K562 (cell line): ENCODE results near the gene PGPEP1. TPM values are rescaled to one million over a fixed set of nuclear protein-coding genes. Genes with fewer than 3 reads are reported as not detected.

Experiments
- BCLAF1 ChIP-seq, 2 experiments: fragments of 450-650 bp in 1 of 2; IDR thresholded peaks; 2 replicates each; pipeline ENCODE4 v1.6.1; 2011 to 2017; ENCODE audit warnings: low read depth in 2 of 2, antibody characterized with exemption in 1 of 2, borderline replicate concordance in 1 of 2, low read length in 1 of 2, mild to moderate bottlenecking in 1 of 2, mixed read lengths in 1 of 2; ENCODE audit not compliant: control insufficient read depth in 1 of 2
- FOXK1 ChIP-seq: sonication (generic); formaldehyde crosslinking; IDR thresholded peaks from 2 replicates; pipeline ENCODE4 v1.8.0; 2022; ENCODE audit warnings: missing genetic modification reagents, mild to moderate bottlenecking, borderline replicate concordance
- HDAC8 ChIP-seq: fragments of 450-650 bp; IDR thresholded peaks from 2 replicates; pipeline ENCODE4 v1.6.1; 2016; ENCODE audit warnings: mild to moderate bottlenecking, missing genetic modification characterization, moderate library complexity, missing compliant biosample characterization
- PRDM10 ChIP-seq: fragments of 450-650 bp; IDR thresholded peaks from 2 replicates; pipeline ENCODE4 v1.6.1; 2018; ENCODE audit not compliant: partially characterized antibody
- TCF3 ChIP-seq: sonication (generic); formaldehyde crosslinking; IDR thresholded peaks from 2 replicates; pipeline ENCODE4 v1.4.0; 2020; ENCODE audit warnings: mild to moderate bottlenecking, missing genetic modification reagents
- ZNF785 ChIP-seq: fragments of 250-450 bp; sonication (Bioruptor Pico); IDR thresholded peaks from 2 replicates; pipeline ENCODE4 v1.4.0; 2020; ENCODE audit warnings: mild to moderate bottlenecking
- polyA plus RNA-seq, 8 experiments: library from polyadenylated mRNA; depleted of rRNA in 4 of 8; stranded (reverse) in 5 of 8; unstranded in 3 of 8; fragments of >200 nt; fragmentation: Nextera tagmentation in 2 of 8; fragmentation: Illumina TruSeq in 1 of 8; extraction: Ambion mirVana in 2 of 8; extraction: Trizol in 1 of 8; gene quantifications; 2 replicates each; pipeline versions ENCODE4 v1.2.1 to v1.2.3, GENCODE V29; 2011 to 2014; ENCODE audit warnings: inconsistent platforms in 1 of 8, missing spikeins in 1 of 8
- total RNA-seq, 7 experiments: library from RNA; depleted of rRNA in 6 of 7; stranded (reverse); fragments of >200 nt in 6 of 7; fragmentation: Illumina TruSeq in 2 of 7; extraction: Trizol in 2 of 7; gene quantifications; 2 replicates each; pipeline versions ENCODE4 v1.2.1 to v1.2.3, GENCODE V29; 2011 to 2021; ENCODE audit warnings: low replicate concordance in 1 of 7
- TF ChIP-seq, protein P1 (sequence below): fragments of 200-800 bp; sonication (Bioruptor generic); IDR thresholded peaks from 2 replicates; pipeline ENCODE4 v1.6.1; 2016; ENCODE audit warnings: missing genetic modification characterization, missing compliant biosample characterization
- TF ChIP-seq, protein P2 (sequence below), 3 experiments: fragments of 200-800 bp in 1 of 3; fragments of 250-450 bp in 1 of 3; fragments of 450-650 bp in 1 of 3; sonication (Bioruptor Pico) in 1 of 3; sonication (Bioruptor generic) in 1 of 3; formaldehyde crosslinking in 1 of 3; IDR thresholded peaks; 2 replicates each; pipeline versions ENCODE4 v1.6.1 to v1.8.0; 2016 to 2022; ENCODE audit warnings: mild to moderate bottlenecking in 2 of 3, missing genetic modification characterization in 2 of 3, missing compliant biosample characterization in 1 of 3, moderate library complexity in 1 of 3

PGPEP1 gene
- total and polyA plus RNA-seq, 9 of the 15 experiments (the other 6 are each of a cell fraction or from before 2014, with no cell fraction given): 10.0 to 69.6 (median 33.5) TPM

DNA sequence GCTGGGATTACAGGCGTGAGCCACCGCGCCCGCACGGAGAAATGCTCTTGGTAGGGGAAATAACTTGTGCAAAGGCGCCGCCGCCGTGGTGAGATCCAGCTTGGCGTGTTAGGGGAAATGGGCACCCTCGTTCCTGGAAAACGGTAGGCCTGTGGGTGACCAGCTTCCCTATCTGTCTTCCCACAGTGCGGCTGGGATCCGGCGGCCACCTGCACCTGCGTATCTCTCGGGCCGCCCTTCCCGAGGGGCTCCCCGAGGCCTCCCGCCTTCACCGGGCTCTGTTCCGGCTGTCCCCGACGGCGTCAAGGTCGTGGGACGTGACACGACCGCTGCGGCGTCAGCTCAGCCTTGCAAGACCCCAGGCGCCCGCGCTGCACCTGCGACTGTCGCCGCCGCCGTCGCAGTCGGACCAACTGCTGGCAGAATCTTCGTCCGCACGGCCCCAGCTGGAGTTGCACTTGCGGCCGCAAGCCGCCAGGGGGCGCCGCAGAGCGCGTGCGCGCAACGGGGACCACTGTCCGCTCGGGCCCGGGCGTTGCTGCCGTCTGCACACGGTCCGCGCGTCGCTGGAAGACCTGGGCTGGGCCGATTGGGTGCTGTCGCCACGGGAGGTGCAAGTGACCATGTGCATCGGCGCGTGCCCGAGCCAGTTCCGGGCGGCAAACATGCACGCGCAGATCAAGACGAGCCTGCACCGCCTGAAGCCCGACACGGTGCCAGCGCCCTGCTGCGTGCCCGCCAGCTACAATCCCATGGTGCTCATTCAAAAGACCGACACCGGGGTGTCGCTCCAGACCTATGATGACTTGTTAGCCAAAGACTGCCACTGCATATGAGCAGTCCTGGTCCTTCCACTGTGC lies 47.9 kb downstream of the PGPEP1 start (continued):
- TF ChIP-seq FOXK1 (CRISPR knock-in tag) (0 out of 2 replicates have a peak, but pooled peaks have one; percentile 29), HDAC8 (peak; percentile 66), TCF3 (CRISPR knock-in tag) (peak; percentile 36; the same call in 1 of the 2 replicates), PRDM10 (no peak), BCLAF1 (IDR thresholded peaks at IDR 0.05; ENCODE audit: borderline replicate concordance in 1 of 2, control insufficient read depth in 1 of 2, low read depth in 2 of 2, low read length in 1 of 2) (0 out of 4 replicates have a peak, but pooled peaks of 1 of the 2 experiments have one; percentile 21), ZNF785 (CRISPR knock-in tag) (no peak)
- TF ChIP-seq, protein P1, sequence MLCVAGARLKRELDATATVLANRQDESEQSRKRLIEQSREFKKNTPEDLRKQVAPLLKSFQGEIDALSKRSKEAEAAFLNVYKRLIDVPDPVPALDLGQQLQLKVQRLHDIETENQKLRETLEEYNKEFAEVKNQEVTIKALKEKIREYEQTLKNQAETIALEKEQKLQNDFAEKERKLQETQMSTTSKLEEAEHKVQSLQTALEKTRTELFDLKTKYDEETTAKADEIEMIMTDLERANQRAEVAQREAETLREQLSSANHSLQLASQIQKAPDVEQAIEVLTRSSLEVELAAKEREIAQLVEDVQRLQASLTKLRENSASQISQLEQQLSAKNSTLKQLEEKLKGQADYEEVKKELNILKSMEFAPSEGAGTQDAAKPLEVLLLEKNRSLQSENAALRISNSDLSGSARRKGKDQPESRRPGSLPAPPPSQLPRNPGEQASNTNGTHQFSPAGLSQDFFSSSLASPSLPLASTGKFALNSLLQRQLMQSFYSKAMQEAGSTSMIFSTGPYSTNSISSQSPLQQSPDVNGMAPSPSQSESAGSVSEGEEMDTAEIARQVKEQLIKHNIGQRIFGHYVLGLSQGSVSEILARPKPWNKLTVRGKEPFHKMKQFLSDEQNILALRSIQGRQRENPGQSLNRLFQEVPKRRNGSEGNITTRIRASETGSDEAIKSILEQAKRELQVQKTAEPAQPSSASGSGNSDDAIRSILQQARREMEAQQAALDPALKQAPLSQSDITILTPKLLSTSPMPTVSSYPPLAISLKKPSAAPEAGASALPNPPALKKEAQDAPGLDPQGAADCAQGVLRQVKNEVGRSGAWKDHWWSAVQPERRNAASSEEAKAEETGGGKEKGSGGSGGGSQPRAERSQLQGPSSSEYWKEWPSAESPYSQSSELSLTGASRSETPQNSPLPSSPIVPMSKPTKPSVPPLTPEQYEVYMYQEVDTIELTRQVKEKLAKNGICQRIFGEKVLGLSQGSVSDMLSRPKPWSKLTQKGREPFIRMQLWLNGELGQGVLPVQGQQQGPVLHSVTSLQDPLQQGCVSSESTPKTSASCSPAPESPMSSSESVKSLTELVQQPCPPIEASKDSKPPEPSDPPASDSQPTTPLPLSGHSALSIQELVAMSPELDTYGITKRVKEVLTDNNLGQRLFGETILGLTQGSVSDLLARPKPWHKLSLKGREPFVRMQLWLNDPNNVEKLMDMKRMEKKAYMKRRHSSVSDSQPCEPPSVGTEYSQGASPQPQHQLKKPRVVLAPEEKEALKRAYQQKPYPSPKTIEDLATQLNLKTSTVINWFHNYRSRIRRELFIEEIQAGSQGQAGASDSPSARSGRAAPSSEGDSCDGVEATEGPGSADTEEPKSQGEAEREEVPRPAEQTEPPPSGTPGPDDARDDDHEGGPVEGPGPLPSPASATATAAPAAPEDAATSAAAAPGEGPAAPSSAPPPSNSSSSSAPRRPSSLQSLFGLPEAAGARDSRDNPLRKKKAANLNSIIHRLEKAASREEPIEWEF (CRISPR knock-in tag): no peak
- TF ChIP-seq, protein P2, sequence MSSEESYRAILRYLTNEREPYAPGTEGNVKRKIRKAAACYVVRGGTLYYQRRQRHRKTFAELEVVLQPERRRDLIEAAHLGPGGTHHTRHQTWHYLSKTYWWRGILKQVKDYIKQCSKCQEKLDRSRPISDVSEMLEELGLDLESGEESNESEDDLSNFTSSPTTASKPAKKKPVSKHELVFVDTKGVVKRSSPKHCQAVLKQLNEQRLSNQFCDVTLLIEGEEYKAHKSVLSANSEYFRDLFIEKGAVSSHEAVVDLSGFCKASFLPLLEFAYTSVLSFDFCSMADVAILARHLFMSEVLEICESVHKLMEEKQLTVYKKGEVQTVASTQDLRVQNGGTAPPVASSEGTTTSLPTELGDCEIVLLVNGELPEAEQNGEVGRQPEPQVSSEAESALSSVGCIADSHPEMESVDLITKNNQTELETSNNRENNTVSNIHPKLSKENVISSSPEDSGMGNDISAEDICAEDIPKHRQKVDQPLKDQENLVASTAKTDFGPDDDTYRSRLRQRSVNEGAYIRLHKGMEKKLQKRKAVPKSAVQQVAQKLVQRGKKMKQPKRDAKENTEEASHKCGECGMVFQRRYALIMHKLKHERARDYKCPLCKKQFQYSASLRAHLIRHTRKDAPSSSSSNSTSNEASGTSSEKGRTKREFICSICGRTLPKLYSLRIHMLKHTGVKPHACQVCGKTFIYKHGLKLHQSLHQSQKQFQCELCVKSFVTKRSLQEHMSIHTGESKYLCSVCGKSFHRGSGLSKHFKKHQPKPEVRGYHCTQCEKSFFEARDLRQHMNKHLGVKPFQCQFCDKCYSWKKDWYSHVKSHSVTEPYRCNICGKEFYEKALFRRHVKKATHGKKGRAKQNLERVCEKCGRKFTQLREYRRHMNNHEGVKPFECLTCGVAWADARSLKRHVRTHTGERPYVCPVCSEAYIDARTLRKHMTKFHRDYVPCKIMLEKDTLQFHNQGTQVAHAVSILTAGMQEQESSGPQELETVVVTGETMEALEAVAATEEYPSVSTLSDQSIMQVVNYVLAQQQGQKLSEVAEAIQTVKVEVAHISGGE (CRISPR knock-in tag; IDR thresholded peaks at IDR 0.05): peak in 1 of 3 experiments; percentile 86; a peak in 2 of 6 replicates
